ENCODE measurements around the gene DST. TPM values are rescaled to one million over a fixed set of nuclear protein-coding genes. Genes with fewer than 3 reads are reported as not detected.

Gene DST
- total and polyA plus RNA-seq, 2 donors = 56.2 to 311 TPM

GRCh38 chr6:56657354-56657753, 14.7 kb upstream of the DST start:
- H3K9me3 ChIP-seq (ENCODE audit: control insufficient read depth in 2 of 2, insufficient read depth in 1 of 2, low read length in 1 of 2) = no peaks in the 10 kb centered on the region
- no peak overlapping the region for H3K4me3 ChIP-seq (ENCODE audit: low read length in 2 of 2)
- WGBS = 15% methylated on average over 3 of the region's 3 CpGs
- H3K4me1 ChIP-seq (ENCODE audit: control insufficient read depth in 2 of 2, insufficient read depth in 2 of 2, low read length in 2 of 2) = peaks cover 5 to 11% of the 10 kb centered on the region in 2 donors
- no peaks in the 10 kb centered on the region for H3K27me3 ChIP-seq (ENCODE audit: control insufficient read depth in 2 of 2, insufficient read depth in 1 of 2, low read length in 1 of 2)
- no peaks in the 10 kb centered on the region for H3K36me3 ChIP-seq (ENCODE audit: control insufficient read depth in 2 of 2, insufficient read depth in 2 of 2, low read length in 1 of 2)
- no peak for DNase-seq (ENCODE audit: low read depth in 6 of 9, low spot score in 9 of 9)
- H3K27ac ChIP-seq (ENCODE audit: low read depth in 1 of 2, low read length in 1 of 2) = no peak overlapping the region

DNA sequence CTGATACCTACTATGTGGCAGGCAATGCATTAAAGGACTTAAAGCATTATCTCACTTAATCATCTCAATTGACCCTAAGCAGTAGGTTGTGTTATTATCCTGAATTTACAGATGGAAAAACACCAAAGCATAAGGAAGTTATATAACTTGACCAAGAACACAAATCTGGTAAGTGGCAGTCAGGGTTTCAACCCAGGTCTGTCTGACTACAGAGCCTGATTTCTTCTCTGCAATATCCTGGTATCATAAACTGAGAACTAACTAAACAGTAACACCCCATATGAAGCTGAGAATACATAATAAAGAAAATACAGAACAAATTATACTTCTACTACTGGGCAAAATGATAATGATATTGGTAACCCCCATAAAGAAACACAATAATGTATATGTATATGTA, 13.8 kb upstream of the DST start:
- Histone ChIP-seq H3K9me3 (ENCODE audit: control insufficient read depth in 2 of 2, insufficient read depth in 1 of 2, low read length in 1 of 2) (no peaks in the 10 kb centered on the region), H3K36me3 (ENCODE audit: control insufficient read depth in 2 of 2, insufficient read depth in 2 of 2, low read length in 1 of 2) (no peaks in the 10 kb centered on the region), H3K4me1 (ENCODE audit: control insufficient read depth in 2 of 2, insufficient read depth in 2 of 2, low read length in 2 of 2) (peaks cover 5 to 11% of the 10 kb centered on the region in 2 donors), H3K4me3 (ENCODE audit: low read length in 2 of 2) (no peak overlapping the region), H3K27ac (ENCODE audit: low read depth in 1 of 2, low read length in 1 of 2) (no peak overlapping the region), H3K27me3 (ENCODE audit: control insufficient read depth in 2 of 2, insufficient read depth in 1 of 2, low read length in 1 of 2) (no peaks in the 10 kb centered on the region)
- DNase-seq (ENCODE audit: low read depth in 6 of 9, low spot score in 9 of 9) = no peak

DNA sequence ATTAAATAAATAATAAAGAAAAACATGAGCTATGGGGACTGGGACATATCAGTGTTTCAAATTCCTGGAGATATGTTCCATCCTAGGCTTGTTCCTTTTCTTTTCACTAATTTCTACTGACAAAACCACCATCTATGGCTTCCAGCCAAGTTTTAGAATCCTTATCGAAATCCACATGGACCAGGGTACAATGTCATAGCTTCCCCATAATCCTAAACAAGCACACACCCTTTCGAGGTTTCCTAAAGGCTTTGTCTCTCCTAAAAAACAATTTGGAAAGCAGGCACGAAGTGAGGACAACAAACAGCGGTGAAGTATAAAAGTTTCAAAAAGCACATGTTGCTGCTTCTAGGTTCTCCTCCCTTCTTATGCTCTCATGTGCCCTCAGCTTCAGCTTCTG, 13.3 kb upstream of the DST start:
- Histone ChIP-seq H3K27ac (ENCODE audit: low read depth in 1 of 2, low read length in 1 of 2) (peak overlapping the region in 1 of 2 donors; percentile 31), H3K27me3 (ENCODE audit: control insufficient read depth in 2 of 2, insufficient read depth in 1 of 2, low read length in 1 of 2) (no peaks in the 10 kb centered on the region), H3K4me3 (ENCODE audit: low read length in 2 of 2) (no peak overlapping the region), H3K36me3 (ENCODE audit: control insufficient read depth in 2 of 2, insufficient read depth in 2 of 2, low read length in 1 of 2) (no peaks in the 10 kb centered on the region), H3K9me3 (ENCODE audit: control insufficient read depth in 2 of 2, insufficient read depth in 1 of 2, low read length in 1 of 2) (no peaks in the 10 kb centered on the region), H3K4me1 (ENCODE audit: control insufficient read depth in 2 of 2, insufficient read depth in 2 of 2, low read length in 2 of 2) (peaks cover 5 to 11% of the 10 kb centered on the region in 2 donors)
- DNase-seq (ENCODE audit: low read depth in 6 of 9, low spot score in 9 of 9) = no peak
- WGBS = 89% methylated on average over 4 of the region's 4 CpGs

GRCh38 chr6:56655249-56655648, 12.6 kb upstream of the DST start:
- Histone ChIP-seq H3K4me1 (ENCODE audit: control insufficient read depth in 2 of 2, insufficient read depth in 2 of 2, low read length in 2 of 2) (peaks cover 4 to 11% of the 10 kb centered on the region in 2 donors), H3K4me3 (ENCODE audit: low read length in 2 of 2) (no peak overlapping the region), H3K27ac (ENCODE audit: low read depth in 1 of 2, low read length in 1 of 2) (no peak overlapping the region), H3K9me3 (ENCODE audit: control insufficient read depth in 2 of 2, insufficient read depth in 1 of 2, low read length in 1 of 2) (no peaks in the 10 kb centered on the region), H3K36me3 (ENCODE audit: control insufficient read depth in 2 of 2, insufficient read depth in 2 of 2, low read length in 1 of 2) (no peaks in the 10 kb centered on the region), H3K27me3 (ENCODE audit: control insufficient read depth in 2 of 2, insufficient read depth in 1 of 2, low read length in 1 of 2) (no peaks in the 10 kb centered on the region)
- 98% methylated on average over 1 of the region's 1 CpG for WGBS
- DNase-seq (ENCODE audit: low read depth in 6 of 9, low spot score in 9 of 9) = no peak

GRCh38 chr6:56652994-56653393, 10.3 kb upstream of the DST start:
- no peak overlapping the region for H3K27ac ChIP-seq (ENCODE audit: low read depth in 1 of 2, low read length in 1 of 2)

DNA sequence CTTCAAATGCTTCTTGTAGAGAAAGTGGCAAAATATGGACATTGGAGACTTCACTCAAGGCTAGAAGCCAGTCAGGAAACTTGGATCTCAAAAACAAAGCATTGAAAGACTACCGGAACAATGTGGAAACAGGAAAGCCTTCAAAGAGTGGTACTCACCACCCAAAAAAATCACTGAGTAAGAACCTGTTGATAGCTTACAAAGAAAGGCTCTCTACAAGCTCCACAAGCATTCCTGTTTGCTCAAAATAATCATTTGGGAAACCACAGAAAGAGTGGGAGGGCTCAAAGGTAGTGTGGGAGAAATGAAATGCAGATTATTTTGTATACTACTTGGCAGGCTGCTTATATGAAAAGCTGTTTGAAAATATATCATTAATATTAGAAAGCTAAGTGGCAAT, 9.5 kb upstream of the DST start:
- Histone ChIP-seq H3K36me3 (ENCODE audit: control insufficient read depth in 2 of 2, insufficient read depth in 2 of 2, low read length in 1 of 2) (no peaks in the 10 kb centered on the region), H3K9me3 (ENCODE audit: control insufficient read depth in 2 of 2, insufficient read depth in 1 of 2, low read length in 1 of 2) (no peaks in the 10 kb centered on the region), H3K4me3 (ENCODE audit: low read length in 2 of 2) (no peak overlapping the region), H3K27me3 (ENCODE audit: control insufficient read depth in 2 of 2, insufficient read depth in 1 of 2, low read length in 1 of 2) (no peaks in the 10 kb centered on the region), H3K27ac (ENCODE audit: low read depth in 1 of 2, low read length in 1 of 2) (no peak overlapping the region), H3K4me1 (ENCODE audit: control insufficient read depth in 2 of 2, insufficient read depth in 2 of 2, low read length in 2 of 2) (no peaks in the 10 kb centered on the region)
- 73% methylated on average over 1 of the region's 1 CpG for whole genome bisulfite sequencing
- DNase-seq (ENCODE audit: low read depth in 6 of 9, low spot score in 9 of 9) = no peak

More at GRCh38 chr6:56652994-56653393, 10.3 kb upstream of the DST start:
- H3K4me1 ChIP-seq (ENCODE audit: control insufficient read depth in 2 of 2, insufficient read depth in 2 of 2, low read length in 2 of 2) = no peaks in the 10 kb centered on the region
- WGBS = 91% methylated on average over 2 of the region's 2 CpGs
- no peaks in the 10 kb centered on the region for H3K36me3 ChIP-seq (ENCODE audit: control insufficient read depth in 2 of 2, insufficient read depth in 2 of 2, low read length in 1 of 2)
- DNase-seq (ENCODE audit: low read depth in 6 of 9, low spot score in 9 of 9) = no peak
- H3K27me3 ChIP-seq (ENCODE audit: control insufficient read depth in 2 of 2, insufficient read depth in 1 of 2, low read length in 1 of 2) = no peaks in the 10 kb centered on the region
- no peaks in the 10 kb centered on the region for H3K9me3 ChIP-seq (ENCODE audit: control insufficient read depth in 2 of 2, insufficient read depth in 1 of 2, low read length in 1 of 2)
- H3K4me3 ChIP-seq (ENCODE audit: low read length in 2 of 2) = no peak overlapping the region

DNA sequence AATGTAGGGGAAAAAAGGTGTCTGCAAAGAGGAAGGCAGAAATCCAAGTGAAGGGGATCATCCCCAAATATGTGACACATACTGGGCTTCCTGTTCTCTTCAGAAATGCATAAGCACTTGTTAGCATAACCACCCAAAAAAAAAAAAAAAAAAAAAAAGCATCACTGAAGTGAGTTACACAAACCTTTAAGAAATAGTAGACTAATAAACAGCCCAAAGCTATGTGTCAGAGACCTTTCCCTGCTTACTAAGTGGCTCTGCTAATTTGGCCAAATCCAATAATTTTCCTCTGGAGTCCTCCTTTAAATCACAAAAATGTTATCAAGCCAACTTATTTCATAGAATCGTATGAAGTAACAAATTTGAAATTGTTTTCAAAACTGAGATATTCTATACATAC, 7.5 kb upstream of the DST start:
- H3K4me3 ChIP-seq (ENCODE audit: low read length in 2 of 2) = no peak overlapping the region
- WGBS = 99% methylated on average over 1 of the region's 1 CpG
- H3K36me3 ChIP-seq (ENCODE audit: control insufficient read depth in 2 of 2, insufficient read depth in 2 of 2, low read length in 1 of 2) = no peaks in the 10 kb centered on the region
- no peak for DNase-seq (ENCODE audit: low read depth in 6 of 9, low spot score in 9 of 9)
- H3K27me3 ChIP-seq (ENCODE audit: control insufficient read depth in 2 of 2, insufficient read depth in 1 of 2, low read length in 1 of 2) = no peaks in the 10 kb centered on the region
- no peaks in the 10 kb centered on the region for H3K4me1 ChIP-seq (ENCODE audit: control insufficient read depth in 2 of 2, insufficient read depth in 2 of 2, low read length in 2 of 2)
- no peak overlapping the region for H3K27ac ChIP-seq (ENCODE audit: low read depth in 1 of 2, low read length in 1 of 2)
- H3K9me3 ChIP-seq (ENCODE audit: control insufficient read depth in 2 of 2, insufficient read depth in 1 of 2, low read length in 1 of 2) = no peaks in the 10 kb centered on the region

DNA sequence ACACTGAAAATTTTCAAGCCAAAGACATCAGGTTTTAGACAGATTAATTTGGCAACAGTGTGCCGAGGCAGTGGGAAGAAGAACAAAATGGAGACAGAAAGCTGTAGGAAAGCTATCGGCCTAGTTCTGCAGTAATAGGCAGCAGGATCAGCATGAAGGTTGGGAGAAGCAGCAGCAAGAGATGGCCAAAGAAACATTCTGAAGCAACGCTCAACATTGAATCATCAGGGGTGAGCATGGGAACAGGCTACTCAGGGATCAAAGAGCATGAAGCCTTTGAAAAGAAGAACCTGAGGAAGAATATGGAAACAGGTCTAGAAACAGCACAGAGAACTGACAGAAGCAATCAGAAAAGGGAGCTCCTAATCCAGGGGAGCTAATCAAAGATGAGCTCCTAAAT, 7.1 kb upstream of the DST start:
- no peaks in the 10 kb centered on the region for H3K9me3 ChIP-seq (ENCODE audit: control insufficient read depth in 2 of 2, insufficient read depth in 1 of 2, low read length in 1 of 2)
- H3K27me3 ChIP-seq (ENCODE audit: control insufficient read depth in 2 of 2, insufficient read depth in 1 of 2, low read length in 1 of 2) = no peaks in the 10 kb centered on the region
- no peak overlapping the region for H3K4me3 ChIP-seq (ENCODE audit: low read length in 2 of 2)
- no peak for DNase-seq (ENCODE audit: low read depth in 6 of 9, low spot score in 9 of 9)
- no peak overlapping the region for H3K27ac ChIP-seq (ENCODE audit: low read depth in 1 of 2, low read length in 1 of 2)
- H3K36me3 ChIP-seq (ENCODE audit: control insufficient read depth in 2 of 2, insufficient read depth in 2 of 2, low read length in 1 of 2) = no peaks in the 10 kb centered on the region
- over 99% methylated on average over 3 of the region's 3 CpGs for WGBS
- no peaks in the 10 kb centered on the region for H3K4me1 ChIP-seq (ENCODE audit: control insufficient read depth in 2 of 2, insufficient read depth in 2 of 2, low read length in 2 of 2)

DNA sequence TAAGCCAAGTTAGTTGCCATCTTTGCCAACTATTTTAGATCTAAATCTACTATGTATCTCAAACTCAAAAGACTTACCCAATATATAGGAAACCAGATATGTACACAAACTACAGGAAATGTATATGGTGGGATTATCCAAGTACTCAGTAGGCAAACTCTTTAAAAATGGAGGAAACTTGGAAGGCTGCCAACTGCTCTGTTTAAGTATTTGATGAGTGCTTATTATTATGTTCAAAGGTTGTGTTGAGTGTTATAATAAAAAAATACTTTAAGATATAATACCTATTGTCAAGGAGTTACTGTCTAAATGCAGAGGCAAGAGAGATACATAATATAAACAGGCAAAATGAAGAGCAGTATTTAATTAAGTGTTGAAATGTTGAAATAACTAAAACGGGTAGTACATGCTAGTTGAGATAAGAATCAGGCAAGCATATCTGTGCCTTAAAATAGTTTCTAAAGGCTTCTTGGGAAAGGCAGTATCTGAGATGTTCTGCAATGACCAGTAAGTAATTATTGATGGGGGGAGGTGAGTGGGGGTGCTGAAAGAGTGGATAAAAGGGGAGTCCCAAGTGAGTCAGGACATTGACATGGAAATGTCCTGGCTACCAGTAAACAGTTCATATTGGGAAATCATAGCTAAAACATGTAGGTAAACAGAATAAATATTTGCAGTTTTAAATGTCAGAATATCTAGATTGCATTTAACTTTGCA, 6.5 kb upstream of the DST start:
- Histone ChIP-seq H3K27me3 (ENCODE audit: control insufficient read depth in 2 of 2, insufficient read depth in 1 of 2, low read length in 1 of 2) (no peaks in the 10 kb centered on the region), H3K27ac (ENCODE audit: low read depth in 1 of 2, low read length in 1 of 2) (no peak overlapping the region), H3K4me3 (ENCODE audit: low read length in 2 of 2) (no peak overlapping the region), H3K36me3 (ENCODE audit: control insufficient read depth in 2 of 2, insufficient read depth in 2 of 2, low read length in 1 of 2) (no peaks in the 10 kb centered on the region), H3K4me1 (ENCODE audit: control insufficient read depth in 2 of 2, insufficient read depth in 2 of 2, low read length in 2 of 2) (no peaks in the 10 kb centered on the region), H3K9me3 (ENCODE audit: control insufficient read depth in 2 of 2, insufficient read depth in 1 of 2, low read length in 1 of 2) (no peaks in the 10 kb centered on the region)
- 71% methylated on average over 1 of the region's 1 CpG for WGBS
- DNase-seq (ENCODE audit: low read depth in 6 of 9, low spot score in 9 of 9) = no peak
